Testis (tissue), 2 donors: ENCODE measurements around the gene UVRAG.

Source experiments
- CTCF ChIP-seq, 3 experiments: fragments of 450-650 bp in 2 of 3; fragments of 200-600 bp in 1 of 3; sonication (generic) in 1 of 3; IDR thresholded peaks; one replicate each; pipeline ENCODE4 v1.5.1; 2016 to 2019; ENCODE audit warnings: antibody characterized with exemption in 3 of 3, mild to moderate bottlenecking in 2 of 3, moderate library complexity in 1 of 3
- POLR2A ChIP-seq: fragments of 450-650 bp; IDR thresholded peaks from one replicate; pipeline ENCODE4 v1.6.1; 2017; ENCODE audit warnings: antibody characterized with exemption, mild to moderate bottlenecking, moderate library complexity

GRCh38 chr11:75872887-75873416, 57.9 kb downstream of the UVRAG start:
- TF ChIP-seq CTCF (IDR thresholded peaks at IDR 0.05) (no peak), POLR2A (no peak)
